Choroid plexus epithelial cell (primary cell): ENCODE measurements around the gene CTBP2.

ENCODE experiments used
- DNase-seq: peaks from one replicate; pipeline ENCODE4 v3.0.0-alpha.2; 2010; ENCODE audit warnings: low read depth
- H3K4me3 ChIP-seq: 2 replicates; pipeline ENCODE4 v1.5.1; 2011; ENCODE audit warnings: low read depth, mild to moderate bottlenecking, control low read depth, low read length, moderate library complexity
- TF ChIP-seq, protein P1 (sequence below): conservative IDR thresholded peaks from 2 replicates; pipeline ENCODE4 v1.5.1; 2011; ENCODE audit warnings: low read depth, mild to moderate bottlenecking, control low read depth, inconsistent platforms, low read length, moderate library complexity

Gene CTBP2

GRCh38 chr10:125159932-125160855 lies at the start of gene CTBP2:
TSS of gene CTBP2 (minus strand) at chr10:125160563.
- H3K4me3 ChIP-seq: peak within 1 kb of the TSS; percentile 74
- DNase-seq: peak; percentile 57
- TF ChIP-seq, protein P1, sequence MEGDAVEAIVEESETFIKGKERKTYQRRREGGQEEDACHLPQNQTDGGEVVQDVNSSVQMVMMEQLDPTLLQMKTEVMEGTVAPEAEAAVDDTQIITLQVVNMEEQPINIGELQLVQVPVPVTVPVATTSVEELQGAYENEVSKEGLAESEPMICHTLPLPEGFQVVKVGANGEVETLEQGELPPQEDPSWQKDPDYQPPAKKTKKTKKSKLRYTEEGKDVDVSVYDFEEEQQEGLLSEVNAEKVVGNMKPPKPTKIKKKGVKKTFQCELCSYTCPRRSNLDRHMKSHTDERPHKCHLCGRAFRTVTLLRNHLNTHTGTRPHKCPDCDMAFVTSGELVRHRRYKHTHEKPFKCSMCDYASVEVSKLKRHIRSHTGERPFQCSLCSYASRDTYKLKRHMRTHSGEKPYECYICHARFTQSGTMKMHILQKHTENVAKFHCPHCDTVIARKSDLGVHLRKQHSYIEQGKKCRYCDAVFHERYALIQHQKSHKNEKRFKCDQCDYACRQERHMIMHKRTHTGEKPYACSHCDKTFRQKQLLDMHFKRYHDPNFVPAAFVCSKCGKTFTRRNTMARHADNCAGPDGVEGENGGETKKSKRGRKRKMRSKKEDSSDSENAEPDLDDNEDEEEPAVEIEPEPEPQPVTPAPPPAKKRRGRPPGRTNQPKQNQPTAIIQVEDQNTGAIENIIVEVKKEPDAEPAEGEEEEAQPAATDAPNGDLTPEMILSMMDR: no peak

DNA sequence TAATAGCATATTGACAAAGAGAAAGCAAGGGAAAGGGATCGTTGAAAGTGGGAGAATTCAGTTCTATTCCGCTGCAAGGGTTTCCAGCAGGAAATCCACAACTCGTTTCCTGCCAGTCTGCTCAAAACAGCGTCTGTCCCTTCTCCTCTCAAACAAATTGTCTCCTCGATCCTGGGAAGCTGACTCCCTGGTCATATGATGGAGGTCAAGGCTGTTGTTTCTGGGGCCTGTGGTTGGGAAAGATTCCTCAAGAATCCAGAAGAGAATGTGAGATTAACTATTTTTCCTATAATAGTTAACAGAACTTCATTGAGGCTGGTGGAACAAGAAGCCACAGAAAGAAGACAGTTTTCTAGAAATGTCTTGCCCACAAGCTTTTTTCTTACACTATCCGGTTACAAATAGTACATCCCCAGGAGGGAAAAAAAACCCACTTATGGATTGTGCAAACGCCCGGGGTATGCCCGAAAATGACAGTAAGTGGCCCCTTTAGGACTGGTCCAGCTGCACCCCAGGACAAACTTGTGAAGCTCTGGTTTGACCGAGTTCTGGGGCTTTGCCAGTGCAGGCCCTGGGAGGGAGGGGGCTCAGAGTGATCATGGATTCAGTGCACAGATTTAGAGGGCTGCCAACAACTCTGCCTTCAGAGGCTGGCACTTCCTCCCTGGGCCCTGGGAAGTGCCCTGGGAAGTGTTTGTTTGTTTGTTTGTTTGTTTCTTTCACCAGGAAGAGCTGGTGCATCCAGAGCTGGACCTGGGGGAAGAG lies 49.4 kb upstream of the CTBP2 start:
- TF ChIP-seq, protein P1: no peak
- peak overlapping the region; percentile 17 for H3K4me3 ChIP-seq
- DNase-seq: peak; percentile 43

DNA sequence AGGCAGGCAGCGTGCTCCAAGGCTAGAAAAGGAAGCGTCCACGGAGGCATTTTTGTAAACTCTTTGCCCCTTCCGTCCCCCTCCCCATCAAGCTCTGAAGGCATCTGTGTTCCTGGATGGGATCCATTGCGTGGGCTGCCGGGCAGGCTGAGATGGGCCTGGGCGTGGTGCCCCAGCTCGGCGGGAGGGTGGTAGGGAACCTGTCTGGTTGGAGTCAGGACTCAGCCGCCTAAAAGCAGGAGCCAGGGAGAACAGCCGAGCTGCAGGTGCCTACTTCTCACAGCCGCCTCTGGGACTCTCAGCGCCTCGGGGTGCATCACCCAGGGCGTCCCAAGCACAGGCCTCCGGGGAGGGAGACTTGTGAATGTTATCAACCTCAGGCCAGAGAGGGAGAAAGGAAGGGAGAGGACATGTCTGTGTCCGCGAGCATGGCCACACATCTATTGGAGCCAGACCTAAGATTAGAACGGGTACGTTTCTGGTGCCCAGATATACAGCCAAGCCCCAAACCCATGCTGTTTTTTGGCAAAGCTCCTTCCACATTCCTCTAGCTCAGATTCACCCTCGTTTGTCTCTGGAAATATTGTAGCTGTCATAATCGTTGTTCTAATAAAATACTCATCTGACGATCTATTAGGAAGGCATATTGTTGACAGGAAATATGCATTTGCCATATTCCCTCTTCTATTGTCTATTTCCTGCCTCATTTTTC lies 48.6 kb upstream of the CTBP2 start:
- H3K4me3 ChIP-seq: no peak overlapping the region
- no peak for DNase-seq
- TF ChIP-seq, protein P1: no peak

DNA sequence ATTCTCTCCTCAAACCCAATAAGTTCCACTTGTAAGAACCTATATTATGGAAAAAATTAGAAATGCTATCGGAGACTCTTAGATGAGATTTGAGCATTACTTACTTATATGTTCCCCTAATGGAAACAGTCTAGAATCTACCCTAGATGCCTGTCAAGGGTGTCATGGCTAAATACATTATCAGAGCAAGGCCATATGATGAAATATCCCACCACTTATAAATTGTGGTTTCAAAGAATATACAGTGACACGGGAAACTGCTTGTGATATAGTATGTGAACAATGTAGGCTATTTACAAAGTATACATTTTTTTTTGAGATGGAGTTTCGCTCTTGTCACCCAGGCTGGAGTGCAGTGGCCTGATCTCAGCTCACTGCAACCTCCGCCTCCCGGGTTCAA lies 46.3 kb upstream of the CTBP2 start:
- no peak for DNase-seq
- H3K4me3 ChIP-seq: no peak overlapping the region
- TF ChIP-seq, protein P1: no peak

GRCh38 chr10:125205431-125205830 lies 45.1 kb upstream of the CTBP2 start:
- no peak overlapping the region for H3K4me3 ChIP-seq
- TF ChIP-seq, protein P1: no peak
- no peak for DNase-seq

DNA sequence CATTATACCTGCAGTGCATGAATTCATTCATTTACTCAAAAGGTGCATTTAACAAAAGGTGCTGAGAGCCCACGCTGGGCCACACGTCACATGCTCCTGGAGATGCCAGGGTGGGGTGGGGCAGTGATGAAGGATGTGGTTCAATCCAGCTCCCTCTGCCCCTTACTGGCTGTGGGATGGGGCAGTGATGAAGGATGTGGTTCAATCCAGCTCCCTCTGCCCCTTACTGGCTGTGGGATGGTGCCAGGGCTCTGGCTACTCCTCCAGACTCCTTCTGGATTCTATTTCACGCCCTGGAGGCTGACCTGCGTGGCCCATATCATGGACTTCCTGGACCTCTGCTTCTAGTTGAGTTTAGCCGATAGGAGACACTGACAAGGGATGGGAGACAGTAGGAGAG lies 44.0 kb upstream of the CTBP2 start:
- no peak for DNase-seq
- TF ChIP-seq, protein P1: no peak
- H3K4me3 ChIP-seq: no peak overlapping the region
